Heart left ventricle (tissue), 16 donors: Measurements from ENCODE around the gene HTR7. TPM values are rescaled to one million over a fixed set of nuclear protein-coding genes. Genes with fewer than 3 reads are reported as not detected.

ENCODE experiments used
- ATAC-seq, 4 donors: fragments of 200-7000 bp; cut with Tn5 transposase; one replicate each; pipeline ENCODE4 v1.9.1; 2020 to 2022; ENCODE audit warnings: moderate library complexity in 4 of 4, mild to moderate bottlenecking in 3 of 4, moderate number of reproducible peaks in 1 of 4
- DNase-seq, 5 donors: peaks; one replicate each; pipeline ENCODE4 v3.0.0-alpha.2; 2020
- H3K27ac ChIP-seq, 12 donors: fragments of 200-600 bp; sonication (generic) in 4 of 12; one replicate each; pipeline versions ENCODE4 v1.5.0 to v1.8.0; 2016 to 2022; ENCODE audit warnings: mild to moderate bottlenecking in 2 of 12
- H3K27me3 ChIP-seq, 9 donors: fragments of 200-600 bp; sonication (generic) in 2 of 9; one replicate each; pipeline versions ENCODE4 v1.5.1 to v1.8.0; 2016 to 2022; ENCODE audit warnings: mild to moderate bottlenecking in 3 of 9
- H3K36me3 ChIP-seq, 9 donors: fragments of 200-600 bp; sonication (generic) in 2 of 9; one replicate each; pipeline versions ENCODE4 v1.5.0 to v1.8.0; 2018 to 2022; ENCODE audit warnings: mild to moderate bottlenecking in 2 of 9
- H3K4me1 ChIP-seq, 12 donors: fragments of 200-600 bp; sonication (generic) in 4 of 12; one replicate each; pipeline versions ENCODE4 v1.5.0 to v1.8.0; 2016 to 2022; ENCODE audit warnings: mild to moderate bottlenecking in 3 of 12
- H3K4me3 ChIP-seq, 12 donors: fragments of 200-600 bp; sonication (generic) in 4 of 12; one replicate each; pipeline versions ENCODE4 v1.5.0 to v1.8.0; 2017 to 2022; ENCODE audit warnings: mild to moderate bottlenecking in 9 of 12, moderate library complexity in 4 of 12
- H3K9me3 ChIP-seq, 12 donors: fragments of 200-600 bp; sonication (generic) in 4 of 12; one replicate each; pipeline versions ENCODE4 v1.5.0 to v1.8.0; 2016 to 2022; ENCODE audit warnings: mild to moderate bottlenecking in 1 of 12
- CTCF ChIP-seq, 12 donors: fragments of 200-600 bp; sonication (generic) in 4 of 12; IDR thresholded peaks; one replicate each; pipeline versions ENCODE4 v1.5.0 to v1.8.0; 2018 to 2022; ENCODE audit warnings: antibody characterized with exemption in 12 of 12, mild to moderate bottlenecking in 5 of 12
- POLR2A ChIP-seq, 2 donors: fragments of 450-650 bp; IDR thresholded peaks; one replicate each; pipeline ENCODE4 v1.6.1; 2017; ENCODE audit warnings: antibody characterized with exemption in 2 of 2, mild to moderate bottlenecking in 2 of 2, moderate library complexity in 2 of 2
- WGBS, 4 donors: extraction: QIAGEN DNeasy Blood & Tissue Kit in 2 of 4; methylation state at CpG; one replicate each; pipeline versions ENCODE4 v1.1.5 to v1.1.7; 2013 to 2018; 5-methylcytosine and 5-hydroxymethylcytosine counted together
- intact Hi-C, 10 donors: fragments of 100-400 bp; cut with DNase I; formaldehyde crosslinking; loops; one replicate each; pipeline versions ENCODE4 v1.11.1 to v1.14.2; 2022
- polyA plus RNA-seq, 2 donors: library from polyadenylated mRNA; stranded (reverse); fragments of 200-250 nt; gene quantifications; one replicate each; pipeline ENCODE4 v1.2.3, GENCODE V29; 2013
- total RNA-seq, 9 donors: library from RNA; depleted of rRNA in 2 of 9; stranded (reverse); fragments of >200 nt in 2 of 9; fragmentation: NEBNext Ultra II Directional in 3 of 9; extraction: Animal tissue kit (Norgen Biotek cat#: 25700) in 3 of 9; gene quantifications; one replicate each; pipeline versions ENCODE4 v1.1.0 to v1.2.4, GENCODE V29; 2016 to 2023
- donor health status: ischemic (EF 13 %, LVEDD 7.1; RV severe dilation, severe dysfunction).
- donor health status: healthy with polysubstance abuse.
- donor health status: DM: no; HTN: yes; CAD: no.
- donor health status: DM: no; HTN: no; CAD: no.
- donor health status: ischemic (EF 25% LVEDD 6.9; RV normal size, moderate dysfunction).
- donor health status: ischemic (EF 25% LVEDD 5.7; RV mildly dilated, moderate dysfunction).
- donor health status: healthy.
- donor health status: DM: yes; HTN: yes; CAD: no.
- donor health status: ischemic (EF 35%, LVEDD 5.7; RV mildly dilated, moderate dysfunction).
- donor health status: nonischemic (EF 11% LVEDD 7.7; RV severe dilation, severe dysfunction).
- donor health status: DM: yes; HTN: yes; CAD: no.
- donor health status: PGD.
- donor health status: ischemic (EF 29% LVEDD 5.4; RV normal size, mild dysfunction).
- donor health status: nonischemic (EF 23%, LVEDD 6.1; RV moderate dilation, normal function).

HTR7 gene
- total and polyA plus RNA-seq, 11 donors, result 0.10 to 0.66 (median 0.24) TPM; not detected in 4

- TF ChIP-seq CTCF (IDR thresholded peaks at IDR 0.05), result no peak
- TF ChIP-seq POLR2A (IDR thresholded peaks at IDR 0.05), result no peak
- peaks cover 0 to 12% (median 0%) of the 10 kb centered on the region in 9 donors for H3K27me3 ChIP-seq
- WGBS, 4 donors, result 86 to 93% (median 92%) methylated on average over 4 of the region's 4 CpGs
- intact Hi-C loops, result loop anchor here in 5 of 10 donors (5.0 to 10.0 kb wide), 4 partner anchors 111 to 1074 kb away; no protein-coding TSS in a partner anchor
- H3K4me1 ChIP-seq, result peaks cover 0 to 3% (median 0%) of the 10 kb centered on the region in 12 donors
- H3K36me3 ChIP-seq, result no peaks in the 10 kb centered on the region
- H3K27ac ChIP-seq, result no peak overlapping the region
- peaks cover 0 to 10% (median 0%) of the 10 kb centered on the region in 12 donors for H3K9me3 ChIP-seq
- DNase-seq, result no peak
- no peak overlapping the region for H3K4me3 ChIP-seq
- no peak for ATAC-seq
Observed at GRCh38 chr10:90866050-90866598, 8.3 kb upstream of the HTR7 start.

GRCh38 chr10:90865401-90865800 is 7.6 kb upstream of the HTR7 start:
- Histone ChIP-seq H3K27ac (no peak overlapping the region), H3K27me3 (peaks cover 0 to 12% (median 0%) of the 10 kb centered on the region in 9 donors), H3K9me3 (peaks cover 0 to 10% (median 0%) of the 10 kb centered on the region in 12 donors), H3K4me1 (no peaks in the 10 kb centered on the region), H3K36me3 (no peaks in the 10 kb centered on the region), H3K4me3 (no peak overlapping the region)
- DNase-seq (no peak), ATAC-seq (no peak)
- intact Hi-C loops, result loop anchor here in 5 of 10 donors (5.0 to 10.0 kb wide), 4 partner anchors 111 to 1073 kb away; no protein-coding TSS in a partner anchor
- WGBS, 4 donors, result 31 to 48% (median 37%) methylated on average over 3 of the region's 3 CpGs
- TF ChIP-seq CTCF (IDR thresholded peaks at IDR 0.05), result peak in 4 of 12 donors; percentile 24 to 41 (median 30)
- no peak for TF ChIP-seq POLR2A (IDR thresholded peaks at IDR 0.05)

- Histone ChIP-seq H3K36me3 (no peaks in the 10 kb centered on the region), H3K27ac (no peak overlapping the region), H3K4me1 (peaks cover 0 to 12% (median 0%) of the 10 kb centered on the region in 12 donors), H3K9me3 (no peaks in the 10 kb centered on the region), H3K27me3 (peaks cover 0 to 12% (median 0%) of the 10 kb centered on the region in 9 donors), H3K4me3 (no peak overlapping the region)
- 26 to 32% (median 28%) methylated on average over 2 of the region's 2 CpGs for WGBS, 4 donors
- TF ChIP-seq POLR2A (IDR thresholded peaks at IDR 0.05), result no peak
- TF ChIP-seq CTCF (IDR thresholded peaks at IDR 0.05), result peak; percentile 36 to 67 (median 56)
- intact Hi-C loops, result loop anchor here in 7 of 10 donors (2.0 to 10.0 kb wide), 6 partner anchors 108 to 1071 kb away; no protein-coding TSS in a partner anchor
- no peak for DNase-seq
- ATAC-seq, result no peak
Observed at GRCh38 chr10:90862908-90863514, 5.2 kb upstream of the HTR7 start.

GRCh38 chr10:90860790-90861189 is 3.0 kb upstream of the HTR7 start:
- no peaks in the 10 kb centered on the region for H3K36me3 ChIP-seq
- DNase-seq, result no peak
- TF ChIP-seq POLR2A (IDR thresholded peaks at IDR 0.05) (no peak), CTCF (IDR thresholded peaks at IDR 0.05) (no peak)
- H3K4me3 ChIP-seq, result no peak overlapping the region
- H3K27me3 ChIP-seq, result peaks cover 5 to 29% (median 19%) of the 10 kb centered on the region in 9 donors
- H3K4me1 ChIP-seq, result peaks cover 0 to 23% (median 5%) of the 10 kb centered on the region in 12 donors
- ATAC-seq, result no peak
- H3K27ac ChIP-seq, result no peak overlapping the region
- intact Hi-C loops, result loop anchor here in 6 of 10 donors (5.0 to 10.0 kb wide), 5 partner anchors 106 to 1068 kb away; no protein-coding TSS in a partner anchor
- H3K9me3 ChIP-seq, result no peaks in the 10 kb centered on the region
- WGBS, 4 donors, result 83 to 97% (median 90%) methylated on average over 1 of the region's 1 CpG
